IMR-90 (cell line): ENCODE measurements around the gene RFX1.

ENCODE experiments used
- CHD1 ChIP-seq: IDR thresholded peaks from 2 replicates; pipeline ENCODE4 v1.6.1; 2012; ENCODE audit warnings: low read depth, low read length, improper control_type of control experiment
- CTCF ChIP-seq: conservative IDR thresholded peaks from 2 replicates; pipeline ENCODE4 v1.5.1; 2012; ENCODE audit warnings: mild to moderate bottlenecking, low read depth, low read length, improper control_type of control experiment
- RAD21 ChIP-seq: IDR thresholded peaks from 2 replicates; pipeline ENCODE4 v1.6.1; 2012; ENCODE audit warnings: low read length, improper control_type of control experiment
- SMC3 ChIP-seq: fragments of 150-350 bp; IDR thresholded peaks from 2 replicates; pipeline ENCODE4 v1.6.1; 2016; ENCODE audit warnings: low read depth, mild to moderate bottlenecking, antibody characterized with exemption, low read length, moderate library complexity

DNA sequence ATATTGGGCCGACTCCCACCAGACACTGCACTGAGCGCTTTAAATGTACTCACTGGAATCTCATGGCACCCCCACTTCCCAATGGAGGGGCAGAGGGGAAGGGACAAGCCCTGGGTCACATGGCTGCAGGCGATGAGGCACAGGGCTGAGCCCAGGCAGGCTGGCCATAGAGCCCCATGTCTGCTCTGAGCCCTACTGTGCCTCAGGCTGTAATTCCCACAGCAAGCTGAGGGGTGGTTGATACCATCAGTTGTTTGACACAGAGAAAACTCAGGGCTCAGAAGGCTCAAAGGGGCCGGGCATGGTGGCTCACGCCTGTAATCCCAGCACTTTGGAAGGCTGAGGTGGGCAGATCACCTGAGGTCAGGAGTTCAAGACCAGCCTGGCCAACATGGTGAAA is 25.1 kb downstream of the RFX1 start:
- TF ChIP-seq RAD21 (no peak), SMC3 (no peak), CTCF (no peak), CHD1 (no peak)
